ENCODE measurements around the gene XRCC4. TPM values are rescaled to one million over a fixed set of nuclear protein-coding genes. Genes with fewer than 3 reads are reported as not detected.

The XRCC4 gene
- total RNA-seq, 4 donors from 2014 or later = 1.8 to 3.5 (median 2.6) TPM

GRCh38 chr5:83209963-83210362, 132.6 kb downstream of the XRCC4 start:
- no peak for TF ChIP-seq POLR2A (IDR thresholded peaks at IDR 0.05)
- TF ChIP-seq, protein P1, sequence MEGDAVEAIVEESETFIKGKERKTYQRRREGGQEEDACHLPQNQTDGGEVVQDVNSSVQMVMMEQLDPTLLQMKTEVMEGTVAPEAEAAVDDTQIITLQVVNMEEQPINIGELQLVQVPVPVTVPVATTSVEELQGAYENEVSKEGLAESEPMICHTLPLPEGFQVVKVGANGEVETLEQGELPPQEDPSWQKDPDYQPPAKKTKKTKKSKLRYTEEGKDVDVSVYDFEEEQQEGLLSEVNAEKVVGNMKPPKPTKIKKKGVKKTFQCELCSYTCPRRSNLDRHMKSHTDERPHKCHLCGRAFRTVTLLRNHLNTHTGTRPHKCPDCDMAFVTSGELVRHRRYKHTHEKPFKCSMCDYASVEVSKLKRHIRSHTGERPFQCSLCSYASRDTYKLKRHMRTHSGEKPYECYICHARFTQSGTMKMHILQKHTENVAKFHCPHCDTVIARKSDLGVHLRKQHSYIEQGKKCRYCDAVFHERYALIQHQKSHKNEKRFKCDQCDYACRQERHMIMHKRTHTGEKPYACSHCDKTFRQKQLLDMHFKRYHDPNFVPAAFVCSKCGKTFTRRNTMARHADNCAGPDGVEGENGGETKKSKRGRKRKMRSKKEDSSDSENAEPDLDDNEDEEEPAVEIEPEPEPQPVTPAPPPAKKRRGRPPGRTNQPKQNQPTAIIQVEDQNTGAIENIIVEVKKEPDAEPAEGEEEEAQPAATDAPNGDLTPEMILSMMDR (IDR thresholded peaks at IDR 0.05 in 4 of 5, conservative IDR thresholded peaks at IDR 0.05 in 1 of 5) = no peak
- Histone ChIP-seq H3K27me3 (no peaks in the 10 kb centered on the region), H3K27ac (peak overlapping the region in 1 of 4 donors; percentile 34), H3K9me3 (no peaks in the 10 kb centered on the region), H3K4me3 (no peak overlapping the region), H3K36me3 (no peaks in the 10 kb centered on the region), H3K4me1 (no peaks in the 10 kb centered on the region)
- ATAC-seq (no peak), DNase-seq (no peak)
- intact Hi-C loops (cut with DNase I; ENCODE audit: low total_unique reads) (no loop called here), in situ Hi-C loops (cut with MboI; ENCODE audit: low sequenced_read_pairs in 4 of 4) (no loop called here)

DNA sequence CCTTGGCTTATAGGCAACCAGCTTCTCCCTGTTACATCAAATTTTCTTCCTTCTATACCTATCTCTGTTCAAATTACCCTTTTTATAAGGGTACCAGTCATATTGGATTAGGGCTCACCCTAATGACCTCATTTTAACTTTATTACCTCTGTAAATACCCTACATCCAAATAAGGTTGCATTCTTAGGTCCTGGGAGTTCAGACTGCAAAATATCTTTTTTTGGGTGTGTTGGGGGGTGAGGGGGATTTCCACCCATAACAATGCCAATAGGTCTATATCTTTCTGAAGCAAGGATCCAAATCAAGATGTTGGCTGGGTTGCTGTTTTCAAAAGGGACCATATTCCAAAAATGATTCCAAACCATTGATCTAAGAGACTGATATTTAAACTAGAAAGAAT, 141.7 kb downstream of the XRCC4 start:
- DNase-seq (no peak), ATAC-seq (no peak)
- H3K27ac ChIP-seq = no peak overlapping the region
- H3K4me1 ChIP-seq = no peaks in the 10 kb centered on the region
- no peak for TF ChIP-seq POLR2A (IDR thresholded peaks at IDR 0.05)
- TF ChIP-seq, protein P1 (IDR thresholded peaks at IDR 0.05 in 4 of 5, conservative IDR thresholded peaks at IDR 0.05 in 1 of 5) = no peak
- in situ Hi-C loops (cut with MboI; ENCODE audit: low sequenced_read_pairs in 4 of 4) = no loop called here
- no peak overlapping the region for H3K4me3 ChIP-seq
- no peaks in the 10 kb centered on the region for H3K36me3 ChIP-seq
- H3K9me3 ChIP-seq = no peaks in the 10 kb centered on the region
- intact Hi-C loops (cut with DNase I; ENCODE audit: low total_unique reads) = no loop called here
- H3K27me3 ChIP-seq = no peaks in the 10 kb centered on the region

- DNase-seq (no peak), ATAC-seq (no peak)
- TF ChIP-seq, protein P1 (IDR thresholded peaks at IDR 0.05 in 4 of 5, conservative IDR thresholded peaks at IDR 0.05 in 1 of 5) = no peak
- no peak for TF ChIP-seq POLR2A (IDR thresholded peaks at IDR 0.05)
- Histone ChIP-seq H3K27me3 (no peaks in the 10 kb centered on the region), H3K27ac (no peak overlapping the region), H3K4me1 (no peaks in the 10 kb centered on the region), H3K4me3 (no peak overlapping the region), H3K36me3 (no peaks in the 10 kb centered on the region), H3K9me3 (no peaks in the 10 kb centered on the region)
- intact Hi-C loops (cut with DNase I; ENCODE audit: low total_unique reads) = no loop called here
- in situ Hi-C loops (cut with MboI; ENCODE audit: low sequenced_read_pairs in 4 of 4) = no loop called here
Measured at GRCh38 chr5:83219495-83219894, 142.1 kb downstream of the XRCC4 start.

DNA sequence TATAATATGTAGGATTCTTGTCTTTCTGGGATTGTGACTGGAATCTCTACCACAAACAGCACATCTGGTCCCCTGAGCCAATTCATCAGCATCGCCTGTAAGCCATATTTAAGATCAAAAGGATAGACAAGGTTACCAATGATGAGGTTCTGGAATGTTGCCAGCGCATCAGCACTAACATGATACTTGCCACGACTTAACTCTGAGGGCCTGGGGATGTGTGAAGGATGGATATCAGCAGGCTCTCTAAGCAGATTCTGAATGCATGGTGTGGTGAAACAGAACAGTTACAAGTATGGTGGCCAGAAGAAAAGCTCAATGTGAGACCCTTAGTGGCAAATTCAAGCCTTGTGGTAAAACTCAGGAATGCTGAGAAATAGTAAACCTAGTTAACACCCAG, 143.0 kb downstream of the XRCC4 start:
- no peaks in the 10 kb centered on the region for H3K4me1 ChIP-seq
- no peak overlapping the region for H3K27ac ChIP-seq
- TF ChIP-seq, protein P1 (IDR thresholded peaks at IDR 0.05 in 4 of 5, conservative IDR thresholded peaks at IDR 0.05 in 1 of 5) = no peak
- TF ChIP-seq POLR2A (IDR thresholded peaks at IDR 0.05) = no peak
- no peaks in the 10 kb centered on the region for H3K36me3 ChIP-seq
- in situ Hi-C loops (cut with MboI; ENCODE audit: low sequenced_read_pairs in 4 of 4) (no loop called here), intact Hi-C loops (cut with DNase I; ENCODE audit: low total_unique reads) (no loop called here)
- no peak overlapping the region for H3K4me3 ChIP-seq
- H3K27me3 ChIP-seq = no peaks in the 10 kb centered on the region
- ATAC-seq (no peak), DNase-seq (no peak)
- no peaks in the 10 kb centered on the region for H3K9me3 ChIP-seq

DNA sequence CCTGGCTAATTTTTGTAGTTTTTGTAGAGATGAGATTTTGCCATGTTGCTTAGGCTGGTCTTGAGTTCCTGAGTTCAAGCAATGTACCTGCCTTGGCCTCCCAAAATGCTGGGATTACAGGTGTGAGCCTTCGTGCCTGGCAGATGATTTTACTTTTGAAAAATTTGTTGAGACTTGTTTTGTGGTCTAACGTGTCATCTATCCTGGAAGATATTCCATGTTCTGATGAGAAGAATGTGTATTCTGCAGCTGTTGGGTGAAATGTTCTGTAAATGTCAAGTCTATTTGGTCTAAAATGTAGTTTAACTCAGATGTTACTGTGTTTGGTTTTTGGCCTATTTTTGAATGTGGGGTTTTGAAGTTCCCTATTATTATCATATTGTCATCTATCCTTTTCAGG, 145.6 kb downstream of the XRCC4 start:
- DNase-seq (no peak), ATAC-seq (no peak)
- H3K4me1 ChIP-seq = no peaks in the 10 kb centered on the region
- no peak overlapping the region for H3K27ac ChIP-seq
- H3K27me3 ChIP-seq = no peaks in the 10 kb centered on the region
- H3K36me3 ChIP-seq = no peaks in the 10 kb centered on the region
- in situ Hi-C loops (cut with MboI; ENCODE audit: low sequenced_read_pairs in 4 of 4) = no loop called here
- TF ChIP-seq, protein P1 (IDR thresholded peaks at IDR 0.05 in 4 of 5, conservative IDR thresholded peaks at IDR 0.05 in 1 of 5) = no peak
- no peak for TF ChIP-seq POLR2A (IDR thresholded peaks at IDR 0.05)
- intact Hi-C loops (cut with DNase I; ENCODE audit: low total_unique reads) = no loop called here
- no peak overlapping the region for H3K4me3 ChIP-seq
- H3K9me3 ChIP-seq = no peaks in the 10 kb centered on the region

Data from gastrocnemius medialis (tissue), 4 donors.